GM19395 (cell line): ENCODE data around the gene CACFD1.

Source experiments
- ATAC-seq: cut with Tn5 transposase; IDR thresholded peaks from one replicate; pipeline ENCODE4 v1.9.1; 2021; ENCODE audit warnings: mild to moderate bottlenecking, moderate library complexity; ENCODE audit not compliant: unreplicated experiment

CACFD1 gene

DNA sequence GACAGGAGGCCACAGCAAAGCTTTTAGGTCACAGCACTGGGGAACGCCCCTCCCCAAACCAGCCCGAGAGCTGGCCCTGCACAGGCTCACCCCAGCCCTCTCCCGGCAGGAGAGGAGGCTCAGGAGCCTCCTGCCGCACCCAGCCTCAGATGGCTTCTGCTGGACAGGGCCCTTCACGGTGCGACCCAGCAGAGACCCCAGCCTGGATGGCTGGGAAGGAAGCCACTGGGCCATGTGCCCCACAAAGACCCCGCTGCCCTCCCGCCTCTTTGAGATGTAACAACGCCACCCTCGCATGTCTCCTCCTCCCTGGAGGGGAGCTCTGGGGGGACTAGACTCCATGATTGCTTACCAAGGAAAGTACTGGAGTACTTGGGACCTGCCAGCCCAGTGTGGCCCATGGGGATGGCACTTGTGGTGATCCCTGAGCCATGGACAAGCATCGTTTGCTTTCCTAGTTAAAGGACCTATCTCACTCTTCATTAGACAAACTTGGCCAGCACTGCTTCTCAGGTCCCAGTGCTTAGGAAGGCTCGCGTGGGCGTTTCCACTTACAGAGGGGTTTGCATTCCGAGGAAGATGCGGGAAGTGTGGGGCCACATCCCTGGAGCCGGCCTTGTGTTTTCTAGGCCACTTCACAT, 56.0 kb downstream of the CACFD1 start:
- ATAC-seq = no peak

DNA sequence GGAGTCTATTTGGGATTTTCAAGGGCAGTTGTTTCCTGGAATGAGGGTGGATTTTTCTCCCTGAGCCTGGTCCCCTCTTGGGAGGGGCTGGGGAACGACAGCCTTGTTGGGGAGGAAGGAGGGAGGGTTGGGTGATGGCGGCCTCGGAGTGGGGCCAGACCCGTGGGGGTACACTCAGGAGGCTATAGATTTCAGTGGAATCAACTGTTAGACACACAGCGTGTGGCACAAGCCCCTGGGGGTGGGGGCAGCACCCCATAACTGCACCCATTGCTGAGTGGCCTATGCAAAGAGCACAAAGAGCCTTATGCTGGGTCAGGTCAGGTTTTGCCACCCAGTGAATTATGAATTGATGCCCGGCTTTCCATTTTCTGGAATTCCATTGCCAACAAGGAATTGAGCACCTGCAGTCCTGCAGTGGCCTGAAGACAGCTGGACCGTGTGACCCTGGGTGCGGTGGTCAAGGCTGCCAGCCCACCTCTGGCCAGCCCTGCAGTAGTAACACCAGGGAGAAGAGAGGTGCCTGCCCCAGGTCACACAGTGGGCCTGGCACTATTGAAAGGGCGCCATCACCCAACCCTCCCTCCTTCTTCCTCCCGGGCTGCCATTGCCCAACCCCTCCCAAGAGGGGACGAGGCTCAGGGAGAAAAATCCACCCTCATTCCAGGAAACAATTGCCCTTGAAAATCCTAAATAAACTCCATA, 56.6 kb downstream of the CACFD1 start:
- no peak for ATAC-seq

DNA sequence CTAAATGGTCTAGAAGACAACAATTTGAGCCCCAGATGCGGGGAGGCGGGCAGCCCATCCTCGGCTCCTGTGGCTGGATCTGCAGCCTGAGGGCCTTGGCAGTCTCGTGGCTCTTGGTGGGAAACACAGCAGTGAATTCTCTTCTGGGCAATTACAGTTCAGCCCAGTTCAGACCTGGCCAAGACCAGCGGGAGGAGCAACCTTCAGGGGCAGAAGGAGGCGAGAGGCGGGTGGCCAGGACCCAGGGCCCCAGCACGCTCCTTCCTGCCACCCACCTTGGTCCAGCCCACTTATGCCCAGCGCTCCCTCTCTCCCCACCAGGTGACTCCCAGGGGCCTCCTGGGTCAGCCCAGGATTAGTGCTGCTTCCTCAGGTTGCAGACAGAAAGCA, 57.2 kb downstream of the CACFD1 start:
- ATAC-seq = no peak

GRCh38 chr9:133517711-133518110, 57.9 kb downstream of the CACFD1 start:
- no peak for ATAC-seq

DNA sequence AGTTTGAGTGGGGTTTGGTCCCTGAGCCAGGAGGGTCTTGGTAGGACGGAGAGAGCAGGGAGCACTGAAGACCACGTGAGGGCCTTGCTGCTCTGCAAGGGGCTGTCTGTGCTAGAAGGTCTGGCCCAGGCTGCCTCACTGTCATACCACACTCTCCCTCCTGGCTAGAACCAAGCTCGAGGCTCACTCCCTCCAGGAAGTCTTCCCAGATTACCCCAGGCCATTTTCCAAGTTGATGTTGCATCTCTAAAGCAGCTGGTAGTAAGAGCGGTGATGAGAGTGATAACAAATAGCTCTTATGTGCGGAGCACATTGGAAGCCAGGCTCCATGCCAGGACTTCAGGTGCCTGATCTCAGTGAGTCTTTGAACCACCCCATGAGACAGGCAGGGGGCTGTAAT, 58.4 kb downstream of the CACFD1 start:
- no peak for ATAC-seq

GRCh38 chr9:133518706-133519449, 59.1 kb downstream of the CACFD1 start:
- no peak for ATAC-seq

DNA sequence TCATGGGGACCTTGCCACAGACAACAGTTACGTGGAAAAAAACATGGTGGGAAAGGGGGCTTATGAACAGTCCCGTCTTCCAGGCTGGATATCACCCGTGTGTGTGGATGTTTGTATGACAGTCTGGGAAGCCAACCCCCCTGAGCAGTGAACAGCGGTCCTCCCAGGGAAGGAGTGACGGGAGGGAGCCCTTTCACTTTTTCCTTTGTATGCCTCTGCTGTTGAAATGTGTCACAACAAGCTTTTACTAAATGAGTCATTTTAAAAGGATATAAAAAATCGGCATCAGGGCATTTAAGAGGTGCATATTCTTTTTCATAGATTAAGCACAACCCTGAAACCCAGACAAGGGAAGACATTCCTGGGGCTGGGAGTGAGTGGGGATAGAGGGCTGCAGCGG, 59.9 kb downstream of the CACFD1 start:
- no peak for ATAC-seq

GRCh38 chr9:133520121-133520835, 60.5 kb downstream of the CACFD1 start:
- ATAC-seq = no peak
